Right kidney (tissue), 9 donors: Measurements from ENCODE around the gene ACOT4.
"Not testable (repeated sequence)": the region's sequence is repeated elsewhere in the genome, so short reads cannot be mapped to it uniquely, and the experiment has no call there.

Experiments
- DNase-seq: peaks from one replicate; pipeline ENCODE4 v3.0.0-alpha.2; 2016
- long read RNA-seq, 8 donors: transcript quantifications; one replicate each; lab custom pipeline, GENCODE V29; 2026

ACOT4 gene
- long read RNA-seq, donor 1, transcript ACOT4-201 (3 exons, 2,362 nt), result major isoform, 9 of 9 reads
- long read RNA-seq, donor 1, partial matches to known transcripts, result 0 of 9 reads
- long read RNA-seq, donor 1, other reads (novel, unspliced or antisense), result 0 of 9 reads
- long read RNA-seq, donor 2, partial matches to known transcripts, result 0 of 1 reads
- long read RNA-seq, donor 2, other reads (novel, unspliced or antisense), result 0 of 1 reads
- long read RNA-seq, donor 3, partial matches to known transcripts, result 0 of 2 reads
- long read RNA-seq, donor 3, other reads (novel, unspliced or antisense), result 0 of 2 reads
- long read RNA-seq, donor 4, partial matches to known transcripts, result 0 of 3 reads
- long read RNA-seq, donor 4, other reads (novel, unspliced or antisense), result 0 of 3 reads
- long read RNA-seq, donor 5, partial matches to known transcripts, result 0 of 3 reads
- long read RNA-seq, donor 5, other reads (novel, unspliced or antisense), result 0 of 3 reads
- long read RNA-seq, donor 6, transcript ACOT4-201 (3 exons, 2,362 nt), result major isoform, 6 of 6 reads
- long read RNA-seq, donor 6, partial matches to known transcripts, result 0 of 6 reads
- long read RNA-seq, donor 6, other reads (novel, unspliced or antisense), result 0 of 6 reads
- long read RNA-seq, donor 7, result 0 reads
- long read RNA-seq, donor 8, transcript ACOT4-201 (3 exons, 2,362 nt), result major isoform, 5 of 5 reads
- long read RNA-seq, donor 8, partial matches to known transcripts, result 0 of 5 reads
- long read RNA-seq, donor 8, other reads (novel, unspliced or antisense), result 0 of 5 reads

GRCh38 chr14:73591690-73592449 lies at the start of gene ACOT4:
Gene ACOT4 (plus strand): TSS chr14:73591873. CDS start chr14:73591960, 87 bp downstream.
- peak; percentile 85 for DNase-seq

- not testable (repeated sequence) for DNase-seq
Measured at GRCh38 chr14:73542961-73543360, 48.7 kb upstream of the ACOT4 start.

- DNase-seq, result not testable (repeated sequence)
Measured at GRCh38 chr14:73545353-73545752, 46.3 kb upstream of the ACOT4 start.

- not testable (repeated sequence) for DNase-seq
Measured at GRCh38 chr14:73549097-73549496, 42.6 kb upstream of the ACOT4 start.

GRCh38 chr14:73549889-73550524 lies 41.7 kb upstream of the ACOT4 start:
- DNase-seq, result not testable (repeated sequence)

- DNase-seq, result no peak
Measured at GRCh38 chr14:73553845-73554244, 37.8 kb upstream of the ACOT4 start.

GRCh38 chr14:73557201-73557600 lies 34.5 kb upstream of the ACOT4 start:
- not testable (repeated sequence) for DNase-seq

- DNase-seq, result not testable (repeated sequence)
Measured at GRCh38 chr14:73558238-73558637, 33.4 kb upstream of the ACOT4 start.

GRCh38 chr14:73562256-73562655 lies 29.4 kb upstream of the ACOT4 start:
- not testable (repeated sequence) for DNase-seq

GRCh38 chr14:73562696-73563095 lies 29.0 kb upstream of the ACOT4 start:
- not testable (repeated sequence) for DNase-seq

GRCh38 chr14:73566431-73566830 lies 25.2 kb upstream of the ACOT4 start:
- not testable (repeated sequence) for DNase-seq

GRCh38 chr14:73566935-73567334 lies 24.7 kb upstream of the ACOT4 start:
- DNase-seq, result not testable (repeated sequence)

- DNase-seq, result no peak
Measured at GRCh38 chr14:73567358-73567757, 24.3 kb upstream of the ACOT4 start.

- no peak for DNase-seq
Measured at GRCh38 chr14:73567951-73568885, 23.5 kb upstream of the ACOT4 start.

- DNase-seq, result not testable (repeated sequence)
Measured at GRCh38 chr14:73568886-73569184, 22.8 kb upstream of the ACOT4 start.

GRCh38 chr14:73569185-73569958 lies 22.3 kb upstream of the ACOT4 start, which contains the start of gene ACOT2:
Gene ACOT2 (plus strand): TSS chr14:73569213. CDS start chr14:73569241, 28 bp downstream.
- DNase-seq, result peak; percentile 97

- DNase-seq, result peak; percentile 36
Measured at GRCh38 chr14:73570913-73571312, 20.8 kb upstream of the ACOT4 start.

GRCh38 chr14:73573034-73573433 lies 18.6 kb upstream of the ACOT4 start:
- not testable (repeated sequence) for DNase-seq

- not testable (repeated sequence) for DNase-seq
Measured at GRCh38 chr14:73573740-73574139, 17.9 kb upstream of the ACOT4 start.

GRCh38 chr14:73574251-73574650 lies 17.4 kb upstream of the ACOT4 start:
- DNase-seq, result not testable (repeated sequence)
